ENCODE data around the gene TRPV6.

Gene TRPV6

GRCh38 chr7:142908290-142908689 is 22.7 kb upstream of the TRPV6 start:
- DNase-seq, result no peak

GRCh38 chr7:142906643-142907042 is 21.1 kb upstream of the TRPV6 start:
- no peak for DNase-seq

- DNase-seq, result no peak
These were observed 20.2 kb upstream of the TRPV6 start for GRCh38 chr7:142905759-142906158.

GRCh38 chr7:142904128-142904527 is 18.6 kb upstream of the TRPV6 start:
- no peak for DNase-seq

GRCh38 chr7:142901426-142902259 is 16.1 kb upstream of the TRPV6 start:
- no peak for DNase-seq

GRCh38 chr7:142899661-142900060 is 14.1 kb upstream of the TRPV6 start:
- no peak for DNase-seq

GRCh38 chr7:142898377-142899170 is 13.0 kb upstream of the TRPV6 start:
- DNase-seq, result no peak

- no peak for DNase-seq
These were observed 12.1 kb upstream of the TRPV6 start for GRCh38 chr7:142897691-142898090.

GRCh38 chr7:142896741-142897379 is 11.3 kb upstream of the TRPV6 start:
- no peak for DNase-seq

- no peak for DNase-seq
These were observed 10.6 kb upstream of the TRPV6 start for GRCh38 chr7:142896151-142896550.

- no peak for DNase-seq
These were observed 9.5 kb upstream of the TRPV6 start for GRCh38 chr7:142894985-142895593.

- DNase-seq, result no peak
These were observed 8.8 kb upstream of the TRPV6 start for GRCh38 chr7:142894112-142894984.

GRCh38 chr7:142892951-142893350 is 7.4 kb upstream of the TRPV6 start:
- DNase-seq, result no peak

GRCh38 chr7:142891490-142892082 is 6.0 kb upstream of the TRPV6 start:
- DNase-seq, result no peak

- DNase-seq, result no peak
These were observed 5.4 kb upstream of the TRPV6 start for GRCh38 chr7:142890874-142891485.

- no peak for DNase-seq
These were observed 4.3 kb upstream of the TRPV6 start for GRCh38 chr7:142889816-142890215.

- DNase-seq, result no peak
These were observed 1.9 kb upstream of the TRPV6 start for GRCh38 chr7:142887282-142888015.

GRCh38 chr7:142886866-142887265 is 1.3 kb upstream of the TRPV6 start:
- no peak for DNase-seq

GRCh38 chr7:142884286-142884640 is 1.3 kb downstream of the TRPV6 start:
- DNase-seq, result no peak

- DNase-seq, result no peak
These were observed 1.8 kb downstream of the TRPV6 start for GRCh38 chr7:142883571-142884285.
